Peyer's patch (tissue), 4 donors: ENCODE measurements around the gene NDUFA13. TPM values are rescaled to one million over a fixed set of nuclear protein-coding genes. Genes with fewer than 3 reads are reported as not detected.

Experiments used
- DNase-seq, 3 donors: peaks; one replicate each; pipeline ENCODE4 v3.0.0-alpha.2; 2017 to 2019
- H3K27ac ChIP-seq, 4 donors: fragments of 200-600 bp; sonication (generic); one replicate each; pipeline ENCODE4 v1.5.1; 2016 to 2019
- H3K27me3 ChIP-seq, 2 donors: fragments of 200-600 bp; sonication (generic); one replicate each; pipeline ENCODE4 v1.5.1; 2019
- H3K36me3 ChIP-seq, 3 donors: fragments of 200-600 bp; sonication (generic); one replicate each; pipeline ENCODE4 v1.5.1; 2016 to 2019
- H3K4me1 ChIP-seq, 4 donors: fragments of 200-600 bp; sonication (generic); one replicate each; pipeline ENCODE4 v1.5.1; 2016 to 2019
- H3K4me3 ChIP-seq, 4 donors: fragments of 200-600 bp; sonication (generic); 1 replicate in 3 of 4; 2 replicates in 1 of 4; pipeline ENCODE4 v1.5.1; 2016 to 2019; ENCODE audit warnings: mild to moderate bottlenecking in 1 of 4
- H3K9me3 ChIP-seq, 4 donors: fragments of 200-600 bp; sonication (generic); one replicate each; pipeline ENCODE4 v1.5.1; 2016 to 2019; ENCODE audit warnings: mild to moderate bottlenecking in 1 of 4
- POLR2A ChIP-seq, 2 donors: fragments of 450-650 bp; IDR thresholded peaks; one replicate each; pipeline ENCODE4 v1.5.1; 2017; ENCODE audit warnings: antibody characterized with exemption in 2 of 2, mild to moderate bottlenecking in 2 of 2, moderate library complexity in 2 of 2
- total RNA-seq, 4 donors: library from RNA; depleted of rRNA; stranded (reverse); fragments of >200 nt; gene quantifications; one replicate each; pipeline ENCODE4 v1.1.0, GENCODE V29; 2016
- TF ChIP-seq, protein P1 (sequence below), 6 experiments: fragments of 450-650 bp in 4 of 6; fragments of 200-600 bp in 2 of 6; sonication (generic) in 1 of 6; IDR thresholded peaks; one replicate each; pipeline ENCODE4 v1.5.1; 2017 to 2019; ENCODE audit warnings: antibody characterized with exemption in 6 of 6, mild to moderate bottlenecking in 3 of 6, moderate library complexity in 1 of 6

NDUFA13 gene
- total RNA-seq, 4 donors from 2014 or later, result 40.7 to 188 (median 126) TPM

DNA sequence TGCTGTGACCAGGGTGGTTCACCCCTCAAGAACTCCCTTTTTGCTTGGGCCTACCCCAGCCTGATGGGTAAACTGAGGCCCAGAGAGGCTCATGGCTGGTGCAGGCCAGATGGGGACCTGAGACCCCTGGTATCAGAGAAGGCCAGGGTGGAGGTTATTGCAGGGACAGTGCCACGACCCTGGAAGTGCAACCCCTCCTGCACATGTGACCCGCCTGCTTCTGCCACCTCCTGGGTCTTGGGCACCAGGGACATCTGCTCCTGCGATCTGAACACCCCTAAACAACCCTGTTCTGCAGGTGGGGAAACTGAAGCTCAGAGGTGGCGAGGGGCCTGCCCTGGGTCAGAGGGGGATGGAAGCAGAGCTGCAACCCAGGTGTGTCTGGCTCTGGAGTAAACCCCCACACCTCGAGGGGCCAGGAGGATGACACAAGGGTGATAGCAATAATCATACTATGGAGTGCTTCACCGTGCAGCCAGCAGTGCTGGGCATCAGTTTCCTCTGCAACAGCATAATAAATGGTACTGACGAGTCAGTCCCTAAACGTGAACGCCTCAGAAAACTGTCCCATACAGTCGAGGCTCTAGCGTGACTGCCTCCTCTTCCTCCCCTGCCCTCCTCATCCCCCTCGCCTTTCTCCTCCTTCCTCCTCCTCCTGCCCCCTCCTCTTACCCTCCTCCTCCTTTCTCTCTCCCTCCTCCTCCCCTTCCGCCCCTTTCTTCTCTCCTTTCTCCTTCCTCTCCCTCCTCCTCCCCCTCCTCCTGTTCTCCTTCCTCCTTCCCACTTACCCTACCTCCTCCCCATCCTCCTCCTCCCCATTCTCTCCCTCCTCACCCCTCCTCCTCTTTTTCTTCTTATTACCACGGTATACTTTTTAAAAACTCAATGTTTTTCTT, 17.0 kb downstream of the NDUFA13 start:
- TF ChIP-seq, protein P1, sequence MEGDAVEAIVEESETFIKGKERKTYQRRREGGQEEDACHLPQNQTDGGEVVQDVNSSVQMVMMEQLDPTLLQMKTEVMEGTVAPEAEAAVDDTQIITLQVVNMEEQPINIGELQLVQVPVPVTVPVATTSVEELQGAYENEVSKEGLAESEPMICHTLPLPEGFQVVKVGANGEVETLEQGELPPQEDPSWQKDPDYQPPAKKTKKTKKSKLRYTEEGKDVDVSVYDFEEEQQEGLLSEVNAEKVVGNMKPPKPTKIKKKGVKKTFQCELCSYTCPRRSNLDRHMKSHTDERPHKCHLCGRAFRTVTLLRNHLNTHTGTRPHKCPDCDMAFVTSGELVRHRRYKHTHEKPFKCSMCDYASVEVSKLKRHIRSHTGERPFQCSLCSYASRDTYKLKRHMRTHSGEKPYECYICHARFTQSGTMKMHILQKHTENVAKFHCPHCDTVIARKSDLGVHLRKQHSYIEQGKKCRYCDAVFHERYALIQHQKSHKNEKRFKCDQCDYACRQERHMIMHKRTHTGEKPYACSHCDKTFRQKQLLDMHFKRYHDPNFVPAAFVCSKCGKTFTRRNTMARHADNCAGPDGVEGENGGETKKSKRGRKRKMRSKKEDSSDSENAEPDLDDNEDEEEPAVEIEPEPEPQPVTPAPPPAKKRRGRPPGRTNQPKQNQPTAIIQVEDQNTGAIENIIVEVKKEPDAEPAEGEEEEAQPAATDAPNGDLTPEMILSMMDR (IDR thresholded peaks at IDR 0.05), result no peak
- TF ChIP-seq POLR2A (IDR thresholded peaks at IDR 0.05), result no peak
- Histone ChIP-seq H3K9me3 (no peaks in the 10 kb centered on the region), H3K27ac (no peak overlapping the region), H3K27me3 (peaks cover 0 to under 1% of the 10 kb centered on the region in 2 donors), H3K4me3 (no peak overlapping the region), H3K4me1 (peaks cover 0 to 11% (median 6%) of the 10 kb centered on the region in 4 donors), H3K36me3 (peaks cover 0 to 14% (median 0%) of the 10 kb centered on the region in 3 donors)
- no peak for DNase-seq

DNA sequence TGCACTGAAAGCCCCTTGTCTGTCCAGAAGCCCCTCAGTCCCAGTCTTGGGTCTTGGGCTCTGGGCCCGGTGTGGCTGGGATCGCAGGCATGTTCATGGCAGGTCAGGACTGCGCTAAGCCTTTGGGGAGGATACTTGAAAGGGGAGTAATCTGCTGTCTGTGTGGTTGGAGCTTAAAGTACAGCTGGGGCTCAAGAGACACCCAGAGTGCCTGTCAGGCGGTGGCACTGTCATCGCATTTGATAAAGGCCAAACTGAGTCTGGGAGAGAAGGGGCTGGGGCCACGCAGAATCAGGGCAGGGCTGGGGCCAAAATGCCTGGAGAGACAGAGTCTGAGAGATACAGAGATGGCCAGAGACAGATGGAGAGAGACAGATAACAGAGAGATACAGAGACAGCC, 17.8 kb downstream of the NDUFA13 start:
- H3K9me3 ChIP-seq, result no peaks in the 10 kb centered on the region
- DNase-seq, result no peak

DNA sequence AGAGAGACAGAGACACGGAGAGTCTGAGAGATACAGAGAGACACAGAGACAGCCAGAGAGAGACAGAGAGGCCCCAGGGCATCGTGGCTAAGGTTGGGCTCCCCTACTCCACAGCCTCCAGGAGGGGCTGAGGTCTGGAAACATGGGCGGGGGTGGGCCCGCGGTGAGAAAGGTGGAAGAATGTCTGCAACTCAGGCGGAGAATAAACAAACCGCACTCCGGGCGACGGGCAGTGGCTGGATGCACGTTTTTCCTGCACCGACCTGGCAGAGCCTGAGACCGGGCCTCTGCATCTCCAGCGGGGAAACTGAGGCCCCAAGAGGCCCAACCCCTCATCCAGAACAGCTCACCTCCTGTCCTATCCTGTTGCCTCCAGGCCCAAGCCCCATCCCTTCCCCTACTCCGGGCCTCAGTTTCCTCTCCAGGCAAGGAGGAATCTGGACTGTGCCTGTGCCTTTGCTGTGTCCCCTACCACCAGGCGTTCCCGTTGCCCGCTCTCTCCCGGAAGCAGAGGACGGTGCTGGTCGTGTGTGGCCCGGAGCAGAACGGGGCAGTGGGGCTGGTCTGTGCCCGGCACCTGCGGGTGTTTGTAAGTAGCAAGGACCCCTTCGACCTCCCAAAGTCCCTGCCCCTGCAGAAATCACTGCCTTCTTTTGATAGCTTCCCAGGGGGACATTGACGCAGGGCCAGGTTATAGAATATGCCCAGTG, 18.7 kb downstream of the NDUFA13 start:
- H3K4me3 ChIP-seq, result no peak overlapping the region
- H3K27me3 ChIP-seq, result peaks cover 0 to 10% of the 10 kb centered on the region in 2 donors
- no peaks in the 10 kb centered on the region for H3K9me3 ChIP-seq
- H3K36me3 ChIP-seq, result no peaks in the 10 kb centered on the region
- no peak for DNase-seq
- H3K27ac ChIP-seq, result no peak overlapping the region
- peaks cover 2 to 21% (median 16%) of the 10 kb centered on the region in 4 donors for H3K4me1 ChIP-seq
- no peak for TF ChIP-seq POLR2A (IDR thresholded peaks at IDR 0.05)
- TF ChIP-seq, protein P1 (IDR thresholded peaks at IDR 0.05), result no peak

More for the DNA sequence above, 17.8 kb downstream of the NDUFA13 start:
- Histone ChIP-seq H3K36me3 (peaks cover 0 to 6% (median 0%) of the 10 kb centered on the region in 3 donors), H3K27me3 (peaks cover 0 to 8% of the 10 kb centered on the region in 2 donors), H3K4me3 (no peak overlapping the region), H3K27ac (no peak overlapping the region), H3K4me1 (peaks cover 2 to 19% (median 14%) of the 10 kb centered on the region in 4 donors)
- no peak for TF ChIP-seq POLR2A (IDR thresholded peaks at IDR 0.05)
- TF ChIP-seq, protein P1 (IDR thresholded peaks at IDR 0.05), result no peak

DNA sequence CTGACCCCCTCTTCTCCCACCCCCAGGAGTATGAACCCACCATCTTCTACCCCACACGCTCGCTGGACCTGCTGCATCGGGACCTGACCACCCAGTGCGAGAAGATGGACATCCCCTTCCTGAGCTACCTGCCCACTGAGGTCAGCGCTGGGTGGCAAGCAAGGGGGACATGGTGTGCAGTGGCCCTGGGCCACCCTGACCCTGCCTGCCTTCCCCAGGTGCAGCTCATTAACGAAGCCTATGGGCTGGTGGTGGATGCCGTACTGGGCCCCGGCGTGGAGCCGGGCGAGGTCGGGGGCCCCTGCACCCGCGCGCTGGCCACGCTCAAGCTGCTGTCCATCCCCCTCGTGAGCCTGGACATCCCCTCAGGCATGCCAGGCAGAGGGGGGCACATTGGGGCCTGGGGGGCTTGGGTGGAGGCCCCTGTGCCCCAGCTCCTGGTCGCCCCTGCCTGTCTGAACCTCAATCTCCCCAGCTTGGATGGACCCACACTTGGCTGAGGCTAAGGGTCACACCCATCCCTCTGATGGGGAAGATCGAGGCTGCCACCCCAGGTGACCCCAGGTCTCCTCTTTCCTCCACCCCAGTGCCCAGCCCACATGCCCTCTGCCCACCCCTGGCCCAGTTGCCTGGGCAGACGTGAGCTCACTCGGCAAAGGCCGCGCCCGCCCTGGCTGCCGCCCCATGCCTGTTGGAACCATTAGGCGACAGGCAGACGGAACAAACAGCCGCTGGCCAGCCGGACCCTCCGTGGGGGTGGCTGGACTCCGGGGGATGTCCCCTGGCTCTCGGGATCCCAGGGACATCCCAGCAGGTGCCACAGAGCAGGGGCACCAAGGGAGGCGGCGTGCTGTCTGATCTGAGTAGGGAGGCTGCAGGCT, 19.5 kb downstream of the NDUFA13 start:
- no peaks in the 10 kb centered on the region for H3K9me3 ChIP-seq
- no peak for DNase-seq

DNA sequence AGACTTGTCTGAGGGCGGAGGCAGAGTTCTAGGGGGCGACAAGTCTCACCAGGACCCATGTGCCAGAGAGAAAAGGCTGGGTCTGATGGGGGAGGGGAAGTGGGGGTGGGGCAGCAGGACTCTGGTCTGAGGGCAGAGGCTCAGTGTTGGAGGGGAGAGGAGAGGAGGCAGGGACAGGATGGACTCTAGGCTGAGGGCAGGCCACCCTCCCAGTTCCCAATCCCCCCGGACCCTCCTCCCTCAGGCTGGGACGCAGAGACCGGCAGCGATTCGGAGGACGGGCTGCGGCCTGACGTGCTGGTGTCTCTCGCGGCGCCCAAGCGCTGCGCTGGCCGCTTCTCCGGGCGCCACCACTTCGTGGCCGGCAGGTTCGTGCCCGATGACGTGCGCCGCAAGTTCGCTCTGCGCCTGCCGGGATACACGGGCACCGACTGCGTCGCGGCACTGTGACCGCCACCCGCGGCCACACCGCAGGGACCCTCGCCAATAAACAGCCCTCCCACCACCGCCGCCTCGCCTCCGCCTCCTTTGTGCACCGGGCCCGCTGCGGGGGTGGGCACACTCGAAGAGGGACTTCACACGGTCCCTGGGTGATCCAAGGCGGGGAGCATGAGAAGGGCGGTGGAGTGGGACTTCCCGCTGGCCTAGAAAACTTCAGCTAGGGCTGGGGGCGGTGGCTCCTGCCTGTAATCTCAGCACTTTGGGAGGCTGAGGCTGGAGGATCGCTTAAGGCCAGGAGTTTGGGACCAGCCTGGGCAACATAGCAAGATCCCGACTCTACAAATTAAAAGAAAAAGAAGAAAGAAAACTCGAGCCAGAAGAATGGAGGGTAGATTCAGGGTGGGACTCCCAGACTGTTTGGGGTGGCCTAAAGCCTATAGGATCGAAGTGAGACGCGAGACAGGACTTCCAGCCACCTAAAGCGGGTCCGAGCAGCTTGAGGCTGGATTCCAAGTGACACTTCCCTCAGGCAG, 21.3 kb downstream of the NDUFA13 start:
- TF ChIP-seq, protein P1 (IDR thresholded peaks at IDR 0.05), result no peak
- no peak for TF ChIP-seq POLR2A (IDR thresholded peaks at IDR 0.05)

More for the DNA sequence above, 19.5 kb downstream of the NDUFA13 start:
- peaks cover 0 to 15% of the 10 kb centered on the region in 2 donors for H3K27me3 ChIP-seq
- peaks cover 2 to 29% (median 22%) of the 10 kb centered on the region in 4 donors for H3K4me1 ChIP-seq
- no peak overlapping the region for H3K4me3 ChIP-seq
- H3K27ac ChIP-seq, result no peak overlapping the region
- no peaks in the 10 kb centered on the region for H3K36me3 ChIP-seq
- TF ChIP-seq POLR2A (IDR thresholded peaks at IDR 0.05), result no peak

More for the DNA sequence above, 21.3 kb downstream of the NDUFA13 start:
- peaks cover 2 to 34% (median 30%) of the 10 kb centered on the region in 4 donors for H3K4me1 ChIP-seq
- H3K27me3 ChIP-seq, result peaks cover 0 to 22% of the 10 kb centered on the region in 2 donors
- peak overlapping the region in 1 of 4 donors; percentile 10 for H3K27ac ChIP-seq
- no peak for DNase-seq
- H3K4me3 ChIP-seq, result peak overlapping the region in 3 of 4 donors; percentile 15 to 39 (median 17)
- H3K36me3 ChIP-seq, result no peaks in the 10 kb centered on the region
- H3K9me3 ChIP-seq, result no peaks in the 10 kb centered on the region
